ENCODE data around the gene NPFF. TPM values are rescaled to one million over a fixed set of nuclear protein-coding genes. Genes with fewer than 3 reads are reported as not detected.
A peak's percentile ranks its signal among the peaks of the same experiment; 100 is the strongest.

Gene NPFF
- total RNA-seq, 1 experiment from 2014 or later = not detected

GRCh38 chr12:53501615-53502181, 5.6 kb downstream of the NPFF start:
- peak overlapping the region; percentile 92 for H2AFZ ChIP-seq
- no peaks in the 10 kb centered on the region for H3K27me3 ChIP-seq (ENCODE audit: insufficient read depth, low read depth)
- no peaks in the 10 kb centered on the region for H4K20me1 ChIP-seq (ENCODE audit: insufficient read depth)
- BruUV-seq (replicated peaks) = TSS peak; percentile 48
- H3K4me1 ChIP-seq (replicated peaks; ENCODE audit: insufficient read depth) = peaks cover 11% of the 10 kb centered on the region
- no peaks in the 10 kb centered on the region for H3K9me2 ChIP-seq (ENCODE audit: insufficient read depth)
- CTCF ChIA-PET = interaction anchor here (0.6 to 1.6 kb wide), 4 partner anchors 146 to 180 kb away, joined by 3 to 14 read pairs (median 4); partner anchors contain the start of genes AAAS and ATP5MC2
- POLR2A ChIA-PET (ENCODE audit: unreplicated experiment) = interaction anchor here (0.6 to 1.5 kb wide), 8 partner anchors 19 to 422 kb away, joined by 3 to 11 read pairs (median 6); partner anchors contain the start of genes AAAS and SPRYD3
- H3K9me3 ChIP-seq (ENCODE audit: insufficient read depth, low read depth) = no peaks in the 10 kb centered on the region
- TF ChIP-seq CTCF (conservative IDR thresholded peaks at IDR 0.05) (no peak), EZH2 (IDR thresholded peaks at IDR 0.05; ENCODE audit: low read depth) (no peak)
- no peak for DNase-seq
- H3K27ac ChIP-seq = peak overlapping the region; percentile 75
- H3K4me2 ChIP-seq = peak overlapping the region; percentile 89
- peaks cover 14% of the 10 kb centered on the region for H3F3A ChIP-seq (ENCODE audit: insufficient read depth, low read depth)
- H3K79me2 ChIP-seq (ENCODE audit: low read depth) = peaks cover 26% of the 10 kb centered on the region
- intact Hi-C loops (cut with micrococcal nuclease; ENCODE audit: unreplicated experiment) = loop anchor here (2.0 to 10.0 kb wide), 3 partner anchors 49 to 437 kb away; partner anchors contain the start of genes AAAS and PCBP2
- H3K36me3 ChIP-seq (ENCODE audit: low read depth) = no peaks in the 10 kb centered on the region
- peak overlapping the region; percentile 77 for H3K4me3 ChIP-seq

DNA sequence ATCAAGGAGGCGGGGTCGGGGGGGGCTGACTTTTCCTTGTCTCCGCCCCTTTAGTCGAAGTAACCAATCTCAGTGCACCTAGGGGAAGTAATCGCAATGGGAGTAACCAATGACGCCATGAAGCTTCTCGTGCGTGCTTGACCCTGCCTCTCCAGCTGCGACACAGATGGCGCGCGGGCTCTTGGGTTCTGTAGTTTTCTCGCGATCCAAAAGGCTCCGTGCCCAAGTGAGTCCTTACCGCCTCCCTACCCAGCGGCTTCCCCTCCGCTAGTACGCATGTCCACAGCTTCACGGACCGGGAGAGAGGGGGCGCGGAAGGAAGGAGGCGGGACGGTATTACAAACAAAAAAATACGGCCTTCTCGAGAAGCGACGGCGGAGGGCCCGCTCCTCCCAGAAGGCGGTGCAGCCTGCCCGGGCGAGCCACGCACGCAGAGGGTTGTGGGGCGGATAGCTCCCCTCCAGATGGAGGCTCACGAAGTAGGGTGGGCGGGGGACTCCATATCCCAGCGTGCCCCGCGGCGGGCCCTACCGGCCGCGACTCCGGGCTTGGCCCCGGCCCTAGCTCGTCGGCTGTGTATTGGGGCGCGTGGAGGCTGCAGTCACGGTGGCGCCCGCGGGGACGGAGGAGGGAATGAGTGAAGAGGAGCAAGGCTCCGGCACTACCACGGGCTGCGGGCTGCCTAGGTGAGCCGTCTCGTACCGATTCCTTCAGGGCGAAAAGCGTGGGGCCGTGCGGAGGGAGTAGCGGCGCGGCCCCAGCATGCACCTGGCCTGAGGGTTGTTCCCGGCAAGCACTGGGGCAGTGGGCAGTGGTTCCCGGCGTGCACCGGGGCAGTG, 6.3 kb downstream of the NPFF start, which contains the start of gene TARBP2:
TSS of gene TARBP2 (plus strand) at position 508 of the 839 bp plus-strand sequence. CDS start at position 634, 126 bp downstream.
- CTCF ChIA-PET = interaction anchor here (0.6 to 1.6 kb wide), 7 partner anchors 50 to 495 kb away, joined by 3 to 14 read pairs (median 4); partner anchors contain the start of genes AAAS, ATP5MC2, EIF4B and ITGB7

More for the DNA sequence above, 6.3 kb downstream of the NPFF start, which contains the start of gene TARBP2:
- H3K4me2 ChIP-seq = peak within 1 kb of the TSS; percentile 98
- peaks cover 17% of the 10 kb centered on the region for H3K4me1 ChIP-seq (replicated peaks; ENCODE audit: insufficient read depth)
- peak within 1 kb of the TSS; percentile 77 for H3K4me3 ChIP-seq
- no peaks in the 10 kb centered on the region for H3K27me3 ChIP-seq (ENCODE audit: insufficient read depth, low read depth)
- DNase-seq = peak; percentile 98
- no peak for TF ChIP-seq CTCF (conservative IDR thresholded peaks at IDR 0.05)
- peaks cover 26% of the 10 kb centered on the region for H3K79me2 ChIP-seq (ENCODE audit: low read depth)
- no peaks in the 10 kb centered on the region for H3K9me2 ChIP-seq (ENCODE audit: insufficient read depth)
- POLR2A ChIA-PET (ENCODE audit: unreplicated experiment) = interaction anchor here (0.5 to 1.5 kb wide), 17 partner anchors 9 to 556 kb away, joined by 3 to 11 read pairs (median 4); partner anchors contain the start of genes AAAS, ATP5MC2 and SPRYD3
- no peaks in the 10 kb centered on the region for H3K36me3 ChIP-seq (ENCODE audit: low read depth)
- intact Hi-C loops (cut with micrococcal nuclease; ENCODE audit: unreplicated experiment) = loop anchor here (2.0 to 10.0 kb wide), 3 partner anchors 49 to 436 kb away; partner anchors contain the start of genes AAAS and PCBP2
- H3F3A ChIP-seq (ENCODE audit: insufficient read depth, low read depth) = peaks cover 20% of the 10 kb centered on the region
- no peaks in the 10 kb centered on the region for H3K9me3 ChIP-seq (ENCODE audit: insufficient read depth, low read depth)
- peak within 1 kb of the TSS; percentile 92 for H2AFZ ChIP-seq
- H3K27ac ChIP-seq = peak within 1 kb of the TSS; percentile 81
- BruUV-seq (replicated peaks) = no TSS peak
- no peaks in the 10 kb centered on the region for H4K20me1 ChIP-seq (ENCODE audit: insufficient read depth)

Data from PC-9 (cell line).